ENCODE data around the gene TRERF1. TPM values are rescaled to one million over a fixed set of nuclear protein-coding genes. Genes with fewer than 3 reads are reported as not detected.

TRERF1 gene
- total RNA-seq, 4 donors from 2014 or later = 3.3 to 16.3 (median 7.2) TPM

DNA sequence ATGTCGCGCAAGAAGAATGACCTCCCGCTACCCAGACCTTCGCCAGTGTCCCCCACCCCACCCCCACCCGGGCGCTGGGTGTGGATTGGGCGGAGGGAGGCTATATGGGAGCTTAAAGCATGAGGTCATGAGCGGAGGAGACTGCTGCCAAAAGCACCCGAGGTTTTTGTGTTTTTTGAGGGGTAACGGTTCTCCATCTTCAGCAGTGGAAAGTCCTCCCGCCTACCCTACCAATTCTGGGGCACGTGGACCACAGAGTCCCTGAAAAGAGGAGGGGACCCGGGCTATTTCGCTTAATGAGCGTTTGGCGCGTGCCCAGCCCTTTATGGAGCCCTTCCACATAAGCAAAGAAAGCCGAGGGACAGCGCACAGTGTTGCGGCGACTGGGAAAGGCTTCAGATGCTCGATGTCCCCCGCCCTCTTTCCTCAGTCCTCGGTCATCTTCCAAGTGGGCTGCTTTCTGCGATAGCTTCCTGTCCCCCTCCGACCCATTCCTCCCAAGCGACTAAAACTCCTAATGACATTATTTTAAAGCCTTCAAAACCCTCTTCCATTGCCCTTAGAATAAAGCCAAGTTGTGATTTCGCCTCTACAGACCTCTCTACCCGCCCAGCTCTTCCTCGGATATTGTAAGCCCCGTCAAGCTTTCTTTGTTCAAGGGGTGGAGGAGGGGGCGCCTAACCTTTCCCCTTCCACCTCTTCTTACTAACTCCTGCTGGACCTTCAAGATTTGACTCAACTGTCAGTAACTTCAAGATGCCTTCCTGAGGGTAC is 2.1 kb upstream of the TRERF1 start:
- Histone ChIP-seq H3K9me3 (no peaks in the 10 kb centered on the region), H3K36me3 (no peaks in the 10 kb centered on the region), H3K4me1 (no peaks in the 10 kb centered on the region), H3K27ac (peak overlapping the region; percentile 83 to 93), H3K4me3 (peak overlapping the region; percentile 79 to 81), H3K27me3 (no peaks in the 10 kb centered on the region)
- DNase-seq = peak; percentile 67 to 70
- TF ChIP-seq, protein P1, sequence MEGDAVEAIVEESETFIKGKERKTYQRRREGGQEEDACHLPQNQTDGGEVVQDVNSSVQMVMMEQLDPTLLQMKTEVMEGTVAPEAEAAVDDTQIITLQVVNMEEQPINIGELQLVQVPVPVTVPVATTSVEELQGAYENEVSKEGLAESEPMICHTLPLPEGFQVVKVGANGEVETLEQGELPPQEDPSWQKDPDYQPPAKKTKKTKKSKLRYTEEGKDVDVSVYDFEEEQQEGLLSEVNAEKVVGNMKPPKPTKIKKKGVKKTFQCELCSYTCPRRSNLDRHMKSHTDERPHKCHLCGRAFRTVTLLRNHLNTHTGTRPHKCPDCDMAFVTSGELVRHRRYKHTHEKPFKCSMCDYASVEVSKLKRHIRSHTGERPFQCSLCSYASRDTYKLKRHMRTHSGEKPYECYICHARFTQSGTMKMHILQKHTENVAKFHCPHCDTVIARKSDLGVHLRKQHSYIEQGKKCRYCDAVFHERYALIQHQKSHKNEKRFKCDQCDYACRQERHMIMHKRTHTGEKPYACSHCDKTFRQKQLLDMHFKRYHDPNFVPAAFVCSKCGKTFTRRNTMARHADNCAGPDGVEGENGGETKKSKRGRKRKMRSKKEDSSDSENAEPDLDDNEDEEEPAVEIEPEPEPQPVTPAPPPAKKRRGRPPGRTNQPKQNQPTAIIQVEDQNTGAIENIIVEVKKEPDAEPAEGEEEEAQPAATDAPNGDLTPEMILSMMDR (IDR thresholded peaks at IDR 0.05) = no peak
- TF ChIP-seq POLR2A (IDR thresholded peaks at IDR 0.05) = no peak
- intact Hi-C loops (cut with DNase I; ENCODE audit: low total_unique reads) = no loop called here

DNA sequence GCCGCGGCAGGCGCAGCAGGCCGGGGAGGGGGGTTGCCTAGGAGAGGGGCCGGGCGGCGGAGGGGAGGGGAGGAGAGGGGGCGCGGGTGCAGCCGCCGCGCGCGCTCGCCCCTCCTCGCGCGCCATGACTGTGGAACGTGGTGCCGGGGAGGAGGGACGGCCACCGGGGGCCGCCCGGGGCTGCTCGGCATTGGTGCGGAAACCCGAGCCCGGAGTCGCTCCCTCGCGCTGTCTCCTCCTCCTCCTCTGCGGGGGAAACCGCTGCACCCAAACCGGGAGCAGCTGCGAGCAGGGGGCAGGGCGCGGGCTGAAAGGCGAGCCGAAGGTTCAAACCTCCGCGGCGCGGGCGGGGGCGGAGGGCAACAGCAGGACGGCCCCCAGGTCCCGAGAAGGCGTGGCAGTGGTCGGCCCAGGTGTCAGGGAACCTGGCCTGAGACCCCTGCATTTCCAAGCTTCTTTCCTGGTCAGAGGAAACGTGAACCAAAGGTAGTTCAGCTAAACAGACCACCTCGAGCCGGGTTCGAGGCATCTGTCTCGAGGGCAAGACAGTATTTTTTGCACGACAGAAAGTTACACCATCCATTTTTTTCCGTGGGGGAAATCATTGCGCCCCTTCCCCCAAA is 1.4 kb upstream of the TRERF1 start:
- H3K9me3 ChIP-seq = no peaks in the 10 kb centered on the region
- H3K36me3 ChIP-seq = no peaks in the 10 kb centered on the region
- intact Hi-C loops (cut with DNase I; ENCODE audit: low total_unique reads) = no loop called here
- H3K4me3 ChIP-seq = peak overlapping the region; percentile 79 to 81
- H3K27ac ChIP-seq = peak overlapping the region; percentile 83 to 93
- no peaks in the 10 kb centered on the region for H3K27me3 ChIP-seq
- TF ChIP-seq POLR2A (IDR thresholded peaks at IDR 0.05) = peak; percentile 77 to 91
- TF ChIP-seq, protein P1 (IDR thresholded peaks at IDR 0.05) = peak in 1 of 4 experiments; percentile 20
- DNase-seq = peak; percentile 91 to 92
- no peaks in the 10 kb centered on the region for H3K4me1 ChIP-seq

DNA sequence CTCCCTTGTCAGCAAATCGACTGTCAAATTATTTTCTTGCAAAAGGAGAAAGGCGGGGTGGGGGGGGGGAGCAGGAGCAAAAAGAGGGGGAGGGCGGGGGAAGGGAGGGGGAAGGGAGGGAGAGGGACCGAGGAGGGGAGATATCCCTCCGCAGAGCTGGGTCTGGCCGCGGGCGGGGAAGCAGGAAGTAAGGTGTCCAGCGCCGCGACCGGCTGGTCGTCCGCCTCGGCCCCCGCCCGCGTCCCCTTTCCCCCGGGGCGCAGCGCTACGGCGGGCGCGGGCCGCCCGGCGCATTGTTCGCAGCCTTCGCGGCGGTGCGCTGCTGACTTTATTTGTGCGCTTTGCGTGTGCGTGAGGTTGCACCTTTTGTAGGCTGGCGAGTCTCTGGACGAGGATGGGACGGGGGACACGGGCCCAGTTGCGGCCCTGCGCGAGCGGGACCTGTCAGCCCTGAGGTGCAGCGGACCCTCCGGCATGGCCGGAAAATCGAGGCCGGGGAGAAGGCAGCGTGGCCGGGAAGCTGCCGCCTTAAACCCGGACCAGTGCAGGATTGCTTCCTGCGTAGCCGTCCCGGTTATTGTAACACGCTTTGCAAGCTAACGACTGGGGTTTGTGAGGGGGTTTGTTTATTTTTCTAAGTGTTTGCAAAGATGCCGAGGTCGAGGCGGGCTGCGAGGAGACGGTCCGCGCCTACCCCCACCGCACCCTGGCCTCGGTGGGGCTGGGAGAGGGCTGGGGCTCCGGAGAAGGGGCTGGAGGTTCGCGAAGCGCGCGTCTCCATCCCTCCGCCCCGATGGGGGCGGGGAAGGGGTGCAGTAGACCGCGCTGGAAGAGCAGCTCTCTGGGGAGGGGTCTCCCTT is 675 bp upstream of the TRERF1 start:
- intact Hi-C loops (cut with DNase I; ENCODE audit: low total_unique reads) = no loop called here
- Histone ChIP-seq H3K27me3 (no peaks in the 10 kb centered on the region), H3K4me1 (no peaks in the 10 kb centered on the region), H3K27ac (peak overlapping the region; percentile 83 to 93), H3K4me3 (peak overlapping the region; percentile 79 to 81), H3K36me3 (no peaks in the 10 kb centered on the region), H3K9me3 (no peaks in the 10 kb centered on the region)
- peak; percentile 77 to 82 for DNase-seq
- TF ChIP-seq POLR2A (IDR thresholded peaks at IDR 0.05) = peak in 1 of 2 donors; percentile 63
- TF ChIP-seq, protein P1 (IDR thresholded peaks at IDR 0.05) = no peak

DNA sequence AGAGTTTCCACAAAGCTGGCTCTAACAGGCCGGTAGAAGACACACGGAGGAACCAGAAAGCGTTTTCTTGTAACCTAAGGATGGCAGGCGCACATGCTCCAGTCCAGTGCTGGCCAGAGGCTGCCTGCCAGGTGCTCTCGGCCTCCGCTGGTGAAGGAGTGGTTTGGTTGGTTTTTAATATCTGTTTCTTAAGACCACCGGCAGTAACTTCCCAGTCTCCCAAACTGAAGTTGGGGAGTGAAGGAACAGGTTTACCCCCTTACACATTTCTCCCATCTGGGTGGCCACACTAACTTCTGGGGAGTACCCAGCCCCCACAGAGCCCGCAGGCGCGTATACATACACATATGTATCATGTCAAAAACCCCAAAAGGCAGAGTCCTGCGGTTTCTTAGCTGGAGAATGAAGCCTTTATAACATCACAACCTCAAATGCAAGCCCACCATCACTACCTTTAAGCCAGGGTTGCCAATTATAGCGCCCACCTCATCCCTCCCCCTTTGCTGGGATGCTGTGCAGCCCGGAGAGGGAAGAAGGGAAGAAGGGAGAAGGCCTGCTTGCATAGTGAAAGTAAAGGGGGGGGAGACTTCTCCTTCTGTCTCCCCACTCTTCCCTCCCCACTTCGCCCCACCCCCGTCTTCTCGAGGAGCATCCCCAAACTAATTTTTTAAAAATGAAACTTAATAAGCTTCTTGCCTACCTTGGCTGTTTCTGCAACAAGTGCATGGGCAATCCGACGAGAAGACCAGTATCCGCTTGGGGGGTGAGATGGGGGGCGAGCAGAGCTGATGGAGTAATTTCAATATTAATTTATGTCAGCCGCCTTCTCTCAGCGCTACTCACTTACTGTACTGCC is 1.0 kb downstream of the TRERF1 start:
- no peaks in the 10 kb centered on the region for H3K27me3 ChIP-seq
- H3K4me1 ChIP-seq = no peaks in the 10 kb centered on the region
- no peaks in the 10 kb centered on the region for H3K9me3 ChIP-seq
- peak; percentile 32 to 36 for DNase-seq
- TF ChIP-seq POLR2A (IDR thresholded peaks at IDR 0.05) = no peak
- TF ChIP-seq, protein P1 (IDR thresholded peaks at IDR 0.05) = no peak
- intact Hi-C loops (cut with DNase I; ENCODE audit: low total_unique reads) = no loop called here
- H3K27ac ChIP-seq = peak overlapping the region; percentile 83 to 93
- peak overlapping the region; percentile 79 to 81 for H3K4me3 ChIP-seq
- H3K36me3 ChIP-seq = no peaks in the 10 kb centered on the region
